ENCODE measurements around the gene EYS.

GRCh38 chr6:65191471-65191870 is 515.6 kb downstream of the EYS start:
- TF ChIP-seq POLR2A (IDR thresholded peaks at IDR 0.05; ENCODE audit: low read depth) (no peak), CTCF (IDR thresholded peaks at IDR 0.05) (no peak), POLR2AphosphoS5 (IDR thresholded peaks at IDR 0.05) (no peak)
